Stimulated activated CD4-positive, alpha-beta T cell treated with anti-CD3 and anti-CD28 coated beads, Interleukin-1b, Interleukin-23, amount 100 ng/mL, for 4 hours (primary cell): ENCODE measurements around the gene PIGV.

Source experiments
- DNase-seq, 2 donors: peaks; one replicate each; pipeline ENCODE4 v3.0.0-alpha.2; 2020; ENCODE audit warnings: low read depth in 2 of 2

Gene PIGV

GRCh38 chr1:26772687-26773086 lies 15.1 kb upstream of the PIGV start:
- no peak for DNase-seq

DNA sequence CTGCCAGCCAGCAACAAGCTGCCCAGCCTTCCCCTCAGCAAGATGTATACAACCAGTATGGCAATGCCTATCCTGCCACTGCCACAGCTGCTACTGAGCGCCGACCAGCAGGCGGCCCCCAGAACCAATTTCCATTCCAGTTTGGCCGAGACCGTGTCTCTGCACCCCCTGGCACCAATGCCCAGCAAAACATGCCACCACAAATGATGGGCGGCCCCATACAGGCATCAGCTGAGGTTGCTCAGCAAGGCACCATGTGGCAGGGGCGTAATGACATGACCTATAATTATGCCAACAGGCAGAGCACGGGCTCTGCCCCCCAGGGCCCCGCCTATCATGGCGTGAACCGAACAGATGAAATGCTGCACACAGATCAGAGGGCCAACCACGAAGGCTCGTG lies 13.3 kb upstream of the PIGV start:
- DNase-seq = no peak

- DNase-seq = no peak
Measured at GRCh38 chr1:26775666-26776065, 12.1 kb upstream of the PIGV start.

- DNase-seq = no peak
Measured at GRCh38 chr1:26779098-26779668, 8.6 kb upstream of the PIGV start.

- no peak for DNase-seq
Measured at GRCh38 chr1:26780344-26780957, 7.3 kb upstream of the PIGV start.

- no peak for DNase-seq
Measured at GRCh38 chr1:26781206-26781825, 6.4 kb upstream of the PIGV start.

- no peak for DNase-seq
Measured at GRCh38 chr1:26782521-26783212, 5.1 kb upstream of the PIGV start.

- no peak for DNase-seq
Measured at GRCh38 chr1:26783646-26784022, 4.1 kb upstream of the PIGV start.

DNA sequence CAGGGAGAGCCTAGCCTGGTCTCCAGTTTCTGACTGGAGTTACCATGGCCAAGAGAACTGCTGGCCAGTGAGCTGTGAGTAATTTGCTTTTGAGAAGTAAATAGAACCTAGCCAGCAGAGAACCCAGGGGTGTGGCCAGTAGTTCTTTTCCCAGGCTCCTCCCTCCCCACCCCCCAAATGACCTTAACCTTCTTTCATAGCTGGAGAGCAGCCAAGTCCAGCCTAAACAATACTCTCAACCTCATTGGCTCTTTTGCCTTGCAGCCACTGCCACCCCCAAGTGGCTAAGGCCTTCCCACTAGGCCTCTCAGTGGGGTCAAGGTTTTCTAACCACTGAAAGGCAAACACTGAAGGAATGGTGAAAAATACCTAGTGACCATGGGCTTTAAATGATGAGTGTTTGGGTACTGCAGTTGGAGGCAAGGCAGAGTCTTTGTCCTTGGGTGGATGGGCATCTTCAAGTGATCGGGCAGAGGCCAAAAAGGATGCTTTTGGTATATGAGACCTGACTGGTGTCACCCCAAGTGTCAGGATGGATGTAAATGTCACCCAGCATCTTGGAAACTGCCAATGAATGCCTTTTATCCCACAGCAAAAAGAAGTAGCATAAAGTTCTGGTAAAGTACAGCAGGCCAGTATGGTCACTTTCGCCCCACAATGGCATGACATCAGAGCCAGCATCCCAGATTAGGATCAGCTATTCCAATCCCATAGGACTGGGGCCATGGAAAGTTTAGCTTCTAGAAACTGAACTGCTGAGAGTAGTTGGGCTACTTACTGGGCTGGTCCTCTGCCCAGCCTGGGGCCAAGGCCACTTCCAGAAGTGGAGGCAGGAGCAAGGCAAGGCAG lies 3.5 kb upstream of the PIGV start:
- DNase-seq = no peak

- no peak for DNase-seq
Measured at GRCh38 chr1:26784886-26785285, 2.9 kb upstream of the PIGV start.

DNA sequence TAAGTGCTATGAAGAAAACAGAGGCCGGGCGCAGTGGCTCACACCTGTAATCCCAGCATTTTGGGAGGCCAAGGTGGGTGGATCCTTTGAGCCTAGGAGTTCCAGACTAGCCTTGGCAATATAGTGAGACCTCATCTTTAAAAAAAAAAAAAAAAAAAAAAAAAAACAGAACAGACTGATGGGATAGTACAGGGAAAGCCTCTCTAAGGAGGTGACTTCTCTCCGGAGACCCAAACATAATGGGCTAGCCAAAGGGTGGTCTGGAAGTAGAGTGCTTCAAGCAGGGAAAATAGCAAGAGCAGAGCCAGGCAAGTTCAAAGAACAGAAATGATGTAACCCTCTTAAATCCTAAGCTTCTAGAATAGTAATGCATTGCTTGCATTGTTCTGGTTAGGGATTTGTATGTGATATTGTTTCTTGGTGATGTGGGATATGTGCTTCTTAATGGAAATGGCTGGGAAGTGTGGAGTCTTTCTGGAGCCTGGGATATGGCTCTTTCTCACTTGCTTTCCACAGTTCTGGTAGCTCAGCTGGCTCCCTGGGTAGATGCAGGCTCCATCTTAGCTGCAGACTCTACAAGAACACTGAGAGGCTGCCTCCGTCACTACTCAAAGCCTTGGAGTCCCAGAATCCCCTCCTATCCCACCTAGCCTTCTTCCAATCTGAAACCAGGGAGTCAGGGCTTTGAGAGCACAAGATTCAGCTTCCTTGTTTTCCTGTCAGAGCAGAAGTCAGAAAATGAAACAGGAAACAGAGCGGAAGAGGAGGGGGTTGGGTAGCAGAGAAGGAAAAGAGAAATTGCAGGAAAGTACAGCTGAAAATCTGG lies 1.9 kb upstream of the PIGV start:
- no peak for DNase-seq

GRCh38 chr1:26786437-26787380 lies 1.0 kb upstream of the PIGV start:
- no peak for DNase-seq

DNA sequence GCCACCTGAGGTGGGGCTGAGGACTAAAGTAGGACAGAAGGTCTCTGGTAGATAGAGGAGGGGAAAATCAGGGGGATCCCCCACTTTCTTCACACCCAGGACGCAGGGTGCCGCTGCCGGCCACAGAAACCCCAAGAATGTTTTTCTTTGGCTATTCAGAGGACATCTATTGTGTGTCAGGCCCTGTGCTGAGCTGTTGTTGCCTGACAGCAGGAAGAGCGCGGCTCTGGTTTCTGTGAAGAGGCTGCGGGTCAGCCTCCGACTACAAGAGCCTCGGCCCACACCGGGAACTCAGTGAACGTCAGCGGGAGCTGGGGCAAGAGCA lies 407 bp upstream of the PIGV start:
- DNase-seq = peak in 1 of 2 donors; percentile 44

DNA sequence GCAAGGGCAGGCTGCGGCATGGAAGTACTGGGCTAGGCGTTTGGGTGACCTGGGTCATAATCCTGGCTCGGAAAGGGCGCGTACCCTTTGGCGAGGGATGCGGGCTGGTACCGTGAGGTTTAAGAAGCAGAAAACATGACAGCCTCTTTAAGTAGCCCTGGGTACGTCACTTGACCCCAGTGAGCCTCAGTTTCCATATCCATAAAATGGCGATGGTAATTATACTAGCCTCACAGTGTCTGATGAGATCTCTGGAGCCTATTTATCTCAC lies 700 bp downstream of the PIGV start:
- no peak for DNase-seq

- DNase-seq = peak; percentile 70 to 83
Measured at GRCh38 chr1:26788836-26789611, 1.3 kb downstream of the PIGV start.

GRCh38 chr1:26789612-26789865 lies 1.8 kb downstream of the PIGV start:
- DNase-seq = no peak

DNA sequence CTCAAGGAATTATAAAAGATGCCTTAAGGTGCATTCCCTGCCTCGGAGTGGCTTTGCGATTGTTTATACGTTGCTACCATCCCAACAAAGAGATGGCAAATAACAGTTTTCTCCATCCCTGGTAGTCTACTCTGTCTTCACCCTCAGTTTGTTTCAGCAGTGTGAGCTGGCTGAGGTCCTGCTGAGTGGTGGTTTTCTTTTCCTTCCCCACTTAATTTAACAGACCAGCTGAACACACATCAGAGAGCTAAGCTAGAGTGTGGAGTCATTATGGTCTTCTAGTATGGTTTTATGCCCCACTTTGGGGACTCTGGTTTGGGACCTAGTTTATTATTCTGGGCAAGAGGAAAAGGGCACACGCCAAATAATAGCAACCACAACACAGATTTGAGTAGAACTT lies 2.2 kb downstream of the PIGV start:
- no peak for DNase-seq

DNA sequence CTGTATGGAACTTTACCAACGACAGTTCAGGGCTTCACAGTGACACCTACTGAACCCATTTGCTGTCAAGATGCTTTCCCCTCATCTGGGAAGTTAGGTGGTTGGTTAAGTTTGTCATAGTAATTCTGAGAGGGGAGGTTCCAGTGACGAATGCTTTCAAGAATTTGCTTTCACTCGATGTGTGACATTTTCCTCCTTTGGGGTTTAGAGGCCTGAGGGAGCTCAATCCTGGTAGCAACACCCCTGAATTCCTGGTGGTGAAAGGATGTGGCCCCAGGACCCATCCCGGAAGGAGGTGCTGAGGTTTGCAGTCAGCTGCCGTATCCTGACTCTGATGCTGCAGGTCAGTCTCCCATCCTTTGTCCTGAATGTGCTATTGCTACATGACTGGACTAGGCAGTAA lies 2.8 kb downstream of the PIGV start:
- no peak for DNase-seq

DNA sequence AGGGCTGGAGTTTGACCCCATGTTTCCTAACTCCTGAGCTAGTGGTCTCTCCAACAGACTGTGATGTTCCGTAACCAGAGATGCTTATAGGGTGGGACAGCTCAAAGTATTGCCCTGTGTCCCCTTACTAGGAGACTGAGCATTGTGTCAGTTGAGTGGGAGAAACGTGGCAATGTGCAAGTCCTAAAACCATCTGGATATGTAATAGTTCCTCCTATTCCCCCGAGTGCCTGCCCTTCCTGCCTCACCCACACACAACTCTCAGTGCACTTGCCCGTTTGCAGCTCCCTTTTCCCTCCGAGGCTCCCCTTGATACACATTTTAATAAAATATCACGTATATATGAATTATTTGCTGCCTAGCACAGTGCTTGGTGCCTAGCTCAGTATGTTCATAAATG lies 3.4 kb downstream of the PIGV start:
- DNase-seq = no peak

GRCh38 chr1:26791626-26792025 lies 3.9 kb downstream of the PIGV start:
- no peak for DNase-seq
